GM18858 (cell line): ENCODE results near the gene CCDC77.

Source experiments
- ATAC-seq: cut with Tn5 transposase; IDR thresholded peaks from one replicate; pipeline ENCODE4 v1.9.1; 2021; ENCODE audit not compliant: unreplicated experiment

CCDC77 gene

DNA sequence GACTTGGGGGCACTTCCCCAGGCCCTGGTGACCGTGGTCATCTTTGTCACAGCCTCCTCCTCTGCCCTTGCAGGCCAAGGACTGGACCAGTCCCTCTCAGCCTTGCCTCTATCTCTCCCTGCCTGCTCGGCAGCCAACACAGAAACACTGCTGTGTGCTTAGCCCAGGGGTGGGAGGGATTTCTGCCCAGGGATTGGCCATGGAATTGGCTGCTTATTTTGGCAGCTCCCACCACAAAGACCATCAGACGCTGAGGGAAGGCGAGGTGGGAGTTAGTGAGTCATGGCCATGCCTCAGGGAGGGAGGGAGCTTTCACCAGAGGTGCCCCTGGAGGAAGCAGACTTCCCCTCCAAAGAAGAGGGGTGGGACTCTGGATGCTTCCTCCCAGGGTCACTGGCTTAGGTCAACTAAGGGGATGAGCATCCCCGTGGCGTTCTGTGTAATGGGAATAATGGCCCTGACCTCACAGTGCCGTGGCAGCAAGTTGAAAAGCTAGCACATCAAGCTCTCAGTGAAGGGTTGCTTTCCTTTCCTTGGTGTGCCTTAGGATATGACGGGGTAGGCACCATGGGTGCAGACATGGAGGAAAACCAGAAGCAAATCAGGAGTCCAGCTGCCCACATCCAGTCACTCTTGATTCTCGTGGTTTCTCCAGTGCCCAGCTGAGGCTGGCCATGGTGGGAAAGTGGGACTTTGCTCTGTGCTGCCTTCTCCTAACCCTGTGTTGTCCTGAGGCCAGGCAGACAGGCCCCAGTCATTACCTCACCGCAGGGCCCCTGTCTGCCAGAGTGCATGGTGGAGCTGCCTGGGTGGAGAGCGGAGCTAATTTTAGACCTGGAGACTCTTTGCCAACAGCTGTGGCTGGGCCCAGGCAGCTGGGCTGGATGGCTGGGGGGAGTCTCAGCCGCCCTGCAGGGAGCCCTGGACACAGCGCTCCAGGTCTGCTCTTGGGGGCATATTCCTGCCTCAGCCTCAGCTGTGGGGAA is 79.7 kb downstream of the CCDC77 start:
- no peak for ATAC-seq

DNA sequence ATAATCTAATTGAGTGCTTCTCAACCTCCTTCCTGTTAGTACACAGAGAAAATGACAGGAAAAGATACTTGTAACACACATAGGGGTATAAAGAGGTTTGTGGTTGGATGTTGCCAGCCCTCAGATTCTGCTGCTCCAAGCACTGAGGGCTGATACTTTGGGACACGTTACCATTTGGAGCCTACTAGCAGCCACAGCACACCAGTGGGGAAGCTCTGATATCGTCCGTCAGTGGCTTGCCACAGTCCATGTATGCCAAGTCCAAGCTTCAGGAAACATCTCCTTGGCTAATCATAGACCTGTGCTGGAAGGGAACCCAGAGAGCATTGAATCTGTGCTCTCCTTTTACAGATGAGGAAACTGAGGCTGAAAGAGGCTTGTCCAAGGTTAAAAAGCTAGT is 80.6 kb downstream of the CCDC77 start:
- ATAC-seq, result no peak

DNA sequence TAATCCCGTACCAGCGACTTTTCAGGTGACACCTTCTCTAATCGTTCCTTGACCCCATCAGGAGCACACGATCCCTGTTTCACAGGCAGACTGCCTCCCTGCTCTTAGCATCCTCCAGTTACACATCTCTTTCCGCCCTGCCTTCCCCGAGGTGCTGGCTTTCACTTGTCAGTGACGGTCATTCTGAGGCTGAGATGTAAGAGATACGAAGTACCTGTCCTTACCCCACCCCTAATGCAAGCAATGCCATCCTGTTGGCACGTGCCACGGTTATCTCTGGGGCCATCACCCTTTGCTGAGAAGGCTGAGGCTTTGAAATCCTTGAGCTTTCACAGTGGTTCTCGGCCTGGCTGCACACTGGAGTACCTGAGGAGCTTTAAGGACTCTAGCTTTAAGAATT is 82.7 kb downstream of the CCDC77 start:
- no peak for ATAC-seq

DNA sequence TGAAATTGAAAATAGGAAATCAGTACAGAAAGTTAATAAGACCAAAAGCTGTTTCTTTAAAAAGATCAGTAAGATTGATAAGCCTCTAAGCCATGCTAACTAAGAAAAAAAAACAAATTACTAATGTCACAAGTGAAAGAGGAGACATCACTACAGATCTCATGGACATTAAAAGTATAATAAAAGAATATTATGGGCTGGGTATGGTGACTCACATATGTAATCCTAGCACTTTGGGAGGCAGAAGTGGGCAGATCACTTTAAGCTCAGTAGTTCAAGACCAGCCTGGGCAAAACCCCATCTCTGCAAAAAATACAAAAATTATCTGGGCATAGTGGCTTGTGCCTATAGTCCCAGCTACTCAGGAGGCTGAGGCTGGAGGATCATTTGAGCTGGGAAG is 88.8 kb downstream of the CCDC77 start:
- ATAC-seq, result no peak
